SIG-M5 treated with dmso at 0.1 percent for 504 hours (cell line): ENCODE measurements around the gene INF2.
"Not testable (repeated sequence)": the region's sequence is repeated elsewhere in the genome, so short reads cannot be mapped to it uniquely, and the experiment has no call there.

ENCODE experiments used
- DNase-seq: peaks from one replicate; lab custom pipeline; 2025; ENCODE audit not compliant: unreplicated experiment; lab: John Stamatoyannopoulos, UW

The INF2 gene

GRCh38 chr14:104656014-104656714 lies 33.3 kb upstream of the INF2 start:
- no peak for DNase-seq

- DNase-seq: peak; percentile 56
Observed at GRCh38 chr14:104657101-104657524, 32.3 kb upstream of the INF2 start.

- DNase-seq: no peak
Observed at GRCh38 chr14:104657563-104658324, 31.7 kb upstream of the INF2 start.

- DNase-seq: no peak
Observed at GRCh38 chr14:104658325-104658712, 31.1 kb upstream of the INF2 start.

GRCh38 chr14:104659146-104659545 lies 30.3 kb upstream of the INF2 start:
- no peak for DNase-seq

- no peak for DNase-seq
Observed at GRCh38 chr14:104659764-104660523, 29.5 kb upstream of the INF2 start.

- peak; percentile 35 for DNase-seq
Observed at GRCh38 chr14:104660597-104660996, 28.8 kb upstream of the INF2 start.

GRCh38 chr14:104661086-104661485 lies 28.3 kb upstream of the INF2 start:
- no peak for DNase-seq

- not testable (repeated sequence) for DNase-seq
Observed at GRCh38 chr14:104661528-104662157, 27.8 kb upstream of the INF2 start.

- not testable (repeated sequence) for DNase-seq
Observed at GRCh38 chr14:104662472-104662871, 26.9 kb upstream of the INF2 start.

- DNase-seq: no peak
Observed at GRCh38 chr14:104664107-104664506, 25.3 kb upstream of the INF2 start.

GRCh38 chr14:104664588-104664987 lies 24.8 kb upstream of the INF2 start:
- DNase-seq: no peak

- peak; percentile 29 for DNase-seq
Observed at GRCh38 chr14:104665114-104665656, 24.2 kb upstream of the INF2 start.

GRCh38 chr14:104665657-104666522 lies 23.5 kb upstream of the INF2 start:
- no peak for DNase-seq

GRCh38 chr14:104666523-104666895 lies 22.9 kb upstream of the INF2 start:
- DNase-seq: not testable (repeated sequence)

GRCh38 chr14:104666981-104667380 lies 22.4 kb upstream of the INF2 start:
- no peak for DNase-seq

GRCh38 chr14:104669697-104670096 lies 19.7 kb upstream of the INF2 start:
- DNase-seq: no peak

- not testable (repeated sequence) for DNase-seq
Observed at GRCh38 chr14:104671330-104671977, 18.0 kb upstream of the INF2 start.

- not testable (repeated sequence) for DNase-seq
Observed at GRCh38 chr14:104672119-104672518, 17.3 kb upstream of the INF2 start.

- DNase-seq: no peak
Observed at GRCh38 chr14:104673481-104673880, 15.9 kb upstream of the INF2 start.
